Measurements from ENCODE around the gene KIF13A. TPM values are rescaled to one million over a fixed set of nuclear protein-coding genes. Genes with fewer than 3 reads are reported as not detected.

The KIF13A gene
- total and polyA plus RNA-seq, 9 of the 15 experiments (the other 6 are each of a cell fraction or from before 2014, with no cell fraction given): 3.6 to 44.3 (median 29.7) TPM

- Histone ChIP-seq H3K9me1 (ENCODE audit: control insufficient read depth, insufficient read depth, low read length) (no peaks in the 10 kb centered on the region), H3K27ac (ENCODE audit: extremely low read depth, low read depth, low read length) (no peak overlapping the region), H2AFZ (ENCODE audit: low read depth, low read length) (no peak overlapping the region), H3K9me3 (replicated peaks; ENCODE audit: control insufficient read depth, insufficient read depth, low read depth, low read length) (no peaks in the 10 kb centered on the region), H3K27me3 (ENCODE audit: control insufficient read depth in 2 of 2, insufficient read depth in 2 of 2, low read length in 2 of 2) (no peaks in the 10 kb centered on the region), H3K4me2 (ENCODE audit: insufficient read depth, low read length) (no peak overlapping the region), H3K79me2 (ENCODE audit: control insufficient read depth, insufficient read depth, low read length) (peaks cover 24% of the 10 kb centered on the region; the same call in 2 of the 3 replicates), H3K36me3 (ENCODE audit: control insufficient read depth, insufficient read depth, low read length) (peaks cover 2% of the 10 kb centered on the region; the same call in 1 of the 3 replicates), H3K4me3 (no peak overlapping the region), H3K9ac (ENCODE audit: insufficient read depth in 1 of 2, low read depth in 2 of 2, low read length in 2 of 2) (no peak overlapping the region), H4K20me1 (replicated peaks; ENCODE audit: control insufficient read depth, insufficient read depth, low read length) (no peaks in the 10 kb centered on the region), H3K4me1 (replicated peaks in 1 of 2; ENCODE audit: control insufficient read depth in 2 of 2, insufficient read depth in 2 of 2, low read length in 2 of 2) (peaks cover 25 to 32% of the 10 kb centered on the region in 2 experiments)
- FAIRE-seq (no peak), ATAC-seq (no peak), DNase-seq (ENCODE audit: extremely low read depth in 1 of 4, low spot score in 3 of 4) (no peak)
- TF ChIP-seq CEBPG (CRISPR knock-in tag; IDR thresholded peaks at IDR 0.05) (peak; percentile 66), CEBPG (tag; conservative IDR thresholded peaks at IDR 0.05 in 1 of 2, IDR thresholded peaks at IDR 0.05 in 1 of 2) (peak in 1 of 2 experiments; percentile 41; a peak in 1 of 4 replicates), XRCC4 (IDR thresholded peaks at IDR 0.05; ENCODE audit: extremely low read depth, insufficient read depth, insufficient read length) (no peak), C11orf30 (IDR thresholded peaks at IDR 0.05; ENCODE audit: low read depth) (peak; percentile 7; the same call in 1 of the 2 replicates), ZBTB33 (CRISPR knock-in tag; IDR thresholded peaks at IDR 0.05) (peak; percentile 57; the same call in 1 of the 2 replicates), SMARCB1 (IDR thresholded peaks at IDR 0.05; ENCODE audit: insufficient read length, low read depth) (no peak), PATZ1 (CRISPR knock-in tag; IDR thresholded peaks at IDR 0.05; ENCODE audit: borderline replicate concordance) (no peak), BDP1 (IDR thresholded peaks at IDR 0.05; ENCODE audit: insufficient read depth, insufficient read length) (no peak), PHB (CRISPR knock-in tag; IDR thresholded peaks at IDR 0.05) (no peak), TFE3 (CRISPR knock-in tag; IDR thresholded peaks at IDR 0.05) (no peak), CEBPB (tag; IDR thresholded peaks at IDR 0.05) (peak; percentile 91), TEAD4 (IDR thresholded peaks at IDR 0.05; ENCODE audit: low read length) (no peak), TEAD4 (CRISPR knock-in tag; IDR thresholded peaks at IDR 0.05; ENCODE audit: borderline replicate concordance) (no peak)
- intact Hi-C loops (cut with micrococcal nuclease) (no loop called here), in situ Hi-C loops (cut with MboI) (no loop called here)
- no TSS peak for BruUV-seq (replicated peaks)
- WGBS (ENCODE audit: insufficient coverage, low coverage, missing lambda C conversion rate): 85% methylated on average over 11 of the region's 11 CpGs
- CTCF ChIA-PET (ENCODE audit: low intra/inter-chr PET ratio): no interaction called here
- POLR2A ChIA-PET: interaction anchor here (0.6 to 1.4 kb wide), 6 partner anchors 11 to 92 kb away, joined by 3 to 4 read pairs (median 3); no protein-coding TSS in a partner anchor
These were observed 106.2 kb downstream of the KIF13A start for GRCh38 chr6:17881085-17881858.
